HG03108 (cell line): ENCODE results near the gene KIF25.

Source experiments
- ATAC-seq: cut with Tn5 transposase; IDR thresholded peaks from one replicate; pipeline ENCODE4 v1.9.1; 2021; ENCODE audit warnings: moderate library complexity; ENCODE audit not compliant: unreplicated experiment

The KIF25 gene

DNA sequence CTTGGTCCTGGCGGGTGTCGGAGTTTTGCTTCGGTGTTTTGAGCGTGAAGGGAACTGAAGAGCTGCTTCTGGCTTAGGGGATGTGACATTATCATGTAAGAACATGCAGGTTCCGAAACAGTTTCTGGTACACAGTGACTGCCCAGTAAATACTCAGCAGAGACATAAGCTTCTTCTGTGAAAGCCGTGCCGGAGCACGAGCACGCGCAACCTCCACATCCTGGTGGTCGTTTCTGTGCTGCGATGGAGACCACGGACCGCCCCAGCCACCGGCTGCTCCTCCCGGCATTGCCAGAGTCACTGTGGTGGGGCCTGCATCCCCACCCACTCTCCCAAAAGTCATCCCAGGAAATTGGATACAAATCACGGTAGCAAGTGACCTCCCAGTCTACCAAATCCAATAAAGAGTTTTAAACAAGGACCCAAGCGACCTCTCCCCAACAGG, 18.7 kb downstream of the KIF25 start:
- no peak for ATAC-seq

DNA sequence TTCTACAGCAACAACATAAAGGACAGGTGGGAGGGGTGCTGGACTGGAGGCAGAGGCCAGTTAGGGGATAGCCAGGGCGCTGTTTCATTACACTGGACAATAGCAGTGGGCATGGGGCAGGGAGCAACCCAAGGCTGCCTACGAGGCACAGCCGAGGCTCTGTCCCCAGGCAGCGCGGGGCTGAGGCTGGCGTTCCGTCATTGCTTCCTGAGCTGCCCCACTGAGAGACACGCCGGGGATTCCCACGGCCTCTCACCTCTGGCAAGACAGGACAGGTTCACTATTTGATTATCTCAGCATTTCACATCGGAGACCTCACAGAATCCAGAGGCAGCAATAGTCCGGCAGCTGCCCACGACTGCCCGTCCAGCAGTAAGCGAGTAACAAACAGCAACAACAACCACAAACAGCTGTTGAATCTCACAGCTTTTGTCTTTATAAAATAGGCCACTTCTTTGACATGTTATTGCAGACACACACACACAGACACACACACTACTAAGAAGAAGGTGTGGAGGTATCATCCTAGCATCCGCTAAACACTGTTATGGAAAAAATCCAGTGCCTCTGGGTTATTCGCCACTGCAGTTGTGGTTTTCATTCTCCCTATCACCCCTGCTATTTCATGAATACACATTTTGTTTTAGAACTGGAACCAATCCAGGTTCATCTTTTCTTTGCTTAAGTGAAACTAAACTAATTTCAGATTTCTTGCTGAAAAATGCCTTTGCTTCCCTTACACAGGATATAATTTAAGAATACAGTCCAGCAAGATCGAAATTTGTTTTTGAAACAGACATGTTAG, 19.5 kb downstream of the KIF25 start:
- ATAC-seq: no peak

GRCh38 chr6:168017629-168018028, 20.2 kb downstream of the KIF25 start:
- ATAC-seq: no peak

GRCh38 chr6:168018664-168019063, 21.2 kb downstream of the KIF25 start:
- ATAC-seq: no peak

DNA sequence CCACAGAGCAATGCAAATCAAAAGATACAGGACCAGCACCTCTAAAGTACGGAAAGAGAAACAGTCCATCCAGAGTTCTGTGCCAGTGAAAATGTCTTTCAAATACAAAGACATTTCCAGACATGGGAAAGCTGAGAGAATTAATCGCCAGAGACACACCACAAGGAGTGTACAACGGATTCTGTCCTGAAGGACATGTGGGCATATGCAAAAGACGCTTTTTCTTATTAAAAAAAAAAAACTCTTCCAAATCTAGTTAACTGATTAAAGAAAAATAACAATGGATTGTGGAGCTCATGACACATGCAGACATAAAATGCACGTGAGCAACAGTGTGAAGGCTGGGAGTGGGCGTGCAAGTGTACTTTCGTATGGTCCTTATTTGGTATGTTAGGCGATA, 22.8 kb downstream of the KIF25 start:
- no peak for ATAC-seq

GRCh38 chr6:168021581-168021980, 24.1 kb downstream of the KIF25 start:
- ATAC-seq: no peak

DNA sequence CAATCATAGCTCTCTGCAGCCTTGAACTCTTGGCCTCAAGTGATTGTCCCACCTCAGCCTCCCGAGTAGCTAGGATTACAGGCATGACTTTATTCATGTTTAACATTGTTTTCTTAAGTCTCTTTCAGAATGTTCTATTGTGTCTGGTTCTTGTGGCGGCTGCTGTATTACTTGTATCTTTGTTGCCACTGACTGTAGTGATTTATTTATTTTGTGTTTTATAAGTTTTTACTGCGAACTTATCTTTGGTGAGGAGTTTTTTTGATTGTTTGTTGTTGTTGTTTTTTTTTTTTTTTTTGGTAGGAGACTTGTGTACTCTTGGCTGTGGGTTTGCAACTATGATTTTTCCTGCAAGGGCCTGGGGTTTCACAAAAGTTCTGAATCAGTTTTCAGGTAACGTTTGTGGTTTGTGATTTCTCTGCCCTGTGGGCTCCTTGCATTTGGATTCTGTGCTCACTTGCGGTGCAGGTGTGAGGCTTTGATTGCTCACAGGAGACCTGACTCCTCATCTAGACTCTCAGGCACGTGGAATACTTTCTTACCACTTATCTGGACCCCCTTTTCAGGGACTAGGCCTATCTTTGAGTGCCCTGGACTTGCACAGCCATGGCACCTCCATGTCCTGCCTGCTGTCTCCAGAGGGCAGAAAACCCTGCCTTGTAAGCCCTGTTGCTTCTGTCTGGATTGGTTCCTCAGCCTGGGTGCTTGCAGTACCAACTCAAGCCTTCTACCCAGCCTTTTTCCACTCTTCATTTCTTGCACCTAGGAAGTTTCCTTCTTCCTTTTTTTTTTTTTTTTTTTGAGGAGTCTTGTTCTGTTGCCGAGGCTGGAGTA, 25.2 kb downstream of the KIF25 start:
- no peak for ATAC-seq

DNA sequence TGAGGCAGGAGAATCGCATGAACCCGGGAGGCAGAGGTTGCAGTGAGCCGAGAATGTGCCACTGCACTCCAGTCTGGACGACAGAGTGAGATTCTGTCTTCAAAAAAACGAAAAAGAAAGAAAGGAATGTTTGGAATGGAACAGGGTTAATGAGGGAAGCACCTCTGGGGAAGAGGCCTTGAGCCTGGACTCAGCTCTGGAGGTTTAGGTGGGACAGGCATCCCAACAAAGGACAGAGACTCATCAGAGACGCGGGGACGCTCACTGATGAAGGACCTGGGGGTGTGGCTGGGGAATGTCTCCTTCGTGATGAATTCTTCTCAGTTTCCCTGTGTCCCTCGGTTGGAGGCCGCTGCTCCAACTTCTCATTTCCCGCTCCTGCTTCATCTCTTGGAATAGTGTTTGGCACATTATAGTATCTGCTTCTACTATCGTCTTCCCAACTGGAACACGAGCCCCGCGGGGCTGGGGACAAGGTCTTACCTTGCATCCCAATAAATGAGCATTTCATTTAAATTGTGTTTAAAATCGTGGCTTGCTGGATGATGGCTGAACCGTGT, 27.6 kb downstream of the KIF25 start:
- ATAC-seq: no peak

- no peak for ATAC-seq
These were observed 28.6 kb downstream of the KIF25 start for GRCh38 chr6:168025831-168026710.

- no peak for ATAC-seq
These were observed 29.5 kb downstream of the KIF25 start for GRCh38 chr6:168026925-168027324.

GRCh38 chr6:168027521-168027920, 30.1 kb downstream of the KIF25 start:
- ATAC-seq: no peak

- ATAC-seq: no peak
These were observed 30.7 kb downstream of the KIF25 start for GRCh38 chr6:168028181-168028580.

- no peak for ATAC-seq
These were observed 32.2 kb downstream of the KIF25 start for GRCh38 chr6:168029459-168030217.

DNA sequence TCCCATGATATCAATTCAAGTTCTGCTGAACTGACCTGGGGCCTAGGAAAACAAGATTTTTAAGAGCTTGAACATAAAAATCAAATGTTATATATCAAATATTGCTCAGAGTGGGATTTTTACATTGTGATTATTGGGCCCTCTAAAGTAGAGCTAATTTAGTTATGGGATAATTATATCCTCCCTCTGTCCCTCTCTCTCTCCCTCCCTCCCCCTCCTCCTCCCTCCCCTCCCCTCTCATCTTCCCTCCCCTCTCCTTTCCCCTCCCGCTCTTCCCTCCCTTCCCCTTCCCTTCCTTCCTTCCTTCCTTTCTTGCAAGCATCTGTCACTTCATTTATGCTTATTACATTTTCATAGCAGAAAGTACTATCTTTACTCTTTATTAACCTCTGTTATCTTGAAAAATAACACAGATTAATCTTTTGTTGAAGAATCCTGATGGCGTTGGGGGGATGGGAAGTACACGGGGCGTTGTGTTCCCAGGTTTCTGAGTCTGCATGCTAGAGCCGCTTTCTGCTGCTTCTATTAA, 32.8 kb downstream of the KIF25 start:
- ATAC-seq: no peak

DNA sequence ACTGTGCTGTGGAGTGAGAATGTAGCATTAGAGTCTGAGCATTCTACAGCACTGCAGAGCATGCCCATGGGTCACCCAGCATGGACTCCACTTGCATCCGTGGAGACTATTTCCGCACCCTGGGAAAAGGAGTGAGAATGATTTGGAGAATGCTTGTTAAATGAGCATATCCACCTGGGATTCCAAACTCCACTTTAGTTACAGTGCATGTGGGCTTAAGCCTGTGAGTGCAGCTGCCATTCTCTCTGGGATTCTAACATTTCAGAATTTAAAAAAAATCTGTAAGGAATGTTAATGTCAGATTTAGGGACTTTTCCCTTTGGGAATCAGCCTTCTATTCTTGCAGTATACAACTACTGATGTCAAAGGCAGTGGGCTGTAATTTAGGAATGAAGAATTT, 33.4 kb downstream of the KIF25 start:
- ATAC-seq: no peak

DNA sequence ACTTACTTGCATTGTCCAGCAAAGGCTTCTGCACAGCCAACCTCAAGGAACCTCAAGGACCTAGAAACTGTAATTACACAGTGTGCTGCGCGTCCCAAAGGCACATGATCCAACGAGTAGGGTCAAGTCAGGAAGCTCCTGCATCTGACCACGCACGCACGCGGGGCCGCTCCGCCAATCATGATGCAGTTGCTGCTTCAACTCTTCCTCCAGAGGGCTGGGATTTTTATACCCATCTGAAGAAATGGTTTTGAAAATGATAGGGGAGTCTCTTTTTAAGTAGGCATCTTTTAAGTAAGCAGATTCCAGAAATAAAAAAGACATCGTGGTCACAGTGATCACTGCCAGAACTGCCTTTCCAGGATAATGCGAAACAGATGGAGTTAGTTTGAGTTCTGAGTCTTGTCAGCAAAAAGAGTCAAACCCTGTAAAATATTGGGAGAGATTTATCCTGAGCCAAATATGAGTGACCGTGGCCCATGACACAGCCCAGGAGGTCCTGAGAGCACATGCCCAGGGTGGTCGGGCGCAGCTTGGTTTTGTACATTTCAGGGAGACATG, 34.0 kb downstream of the KIF25 start:
- no peak for ATAC-seq

GRCh38 chr6:168032005-168032760, 34.7 kb downstream of the KIF25 start:
- ATAC-seq: no peak

GRCh38 chr6:168033791-168034190, 36.3 kb downstream of the KIF25 start:
- no peak for ATAC-seq

- no peak for ATAC-seq
These were observed 37.1 kb downstream of the KIF25 start for GRCh38 chr6:168034537-168034936.
